Stimulated activated naive CD8-positive, alpha-beta T cell treated with anti-CD3 and anti-CD28 coated beads, Interleukin-15, Interleukin-2, amounts not matched to agents 100 U/mL and 50 U/mL, for 24 hours (primary cell): Measurements from ENCODE around the gene GSS.

Experiments used
- ATAC-seq: fragments of 150-1000 bp; cut with Tn5 transposase; one replicate; pipeline ENCODE4 v1.10.0; 2021
- DNase-seq: peaks from one replicate; pipeline ENCODE4 v3.0.0; 2021

GSS gene

GRCh38 chr20:34978092-34978744 lies 22.6 kb upstream of the GSS start:
- ATAC-seq, result no peak
- no peak for DNase-seq

DNA sequence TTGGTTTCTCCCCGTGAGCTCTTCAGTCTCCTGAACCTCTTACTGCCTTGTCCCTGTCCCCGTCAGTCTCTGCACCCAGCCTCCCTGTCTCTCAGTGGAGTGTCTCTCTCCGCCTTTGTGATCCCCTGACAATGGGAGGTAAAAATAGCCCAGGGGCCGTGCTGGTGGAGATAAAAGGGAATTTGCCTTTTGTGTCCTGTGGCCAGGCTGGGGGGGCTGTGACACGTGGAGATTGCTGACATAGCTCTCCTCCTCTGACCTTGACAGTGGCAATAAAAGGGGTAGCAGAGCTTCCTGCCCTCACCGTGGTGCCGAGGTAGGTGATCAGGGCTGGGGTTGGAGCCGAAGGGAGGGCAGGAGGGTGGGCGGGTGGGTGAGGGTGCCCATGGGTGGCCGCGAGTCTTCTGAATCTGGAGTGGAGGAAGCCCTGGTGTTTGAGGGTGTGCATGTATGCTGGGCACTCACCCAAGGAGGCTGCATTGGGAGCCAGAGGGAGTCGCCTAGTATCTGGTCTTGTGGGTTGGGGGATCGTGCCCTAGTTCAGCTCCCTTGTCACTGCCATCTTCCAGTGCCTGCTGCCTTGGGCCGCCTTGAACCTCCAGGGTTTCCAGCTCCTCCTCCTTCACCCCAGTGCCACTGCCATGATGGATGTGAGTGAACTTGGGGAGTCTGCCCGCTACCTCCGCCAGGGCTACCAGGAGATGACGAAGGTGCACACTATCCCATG lies 21.9 kb upstream of the GSS start:
- DNase-seq (no peak), ATAC-seq (no peak)

GRCh38 chr20:34976286-34976685 lies 20.7 kb upstream of the GSS start:
- ATAC-seq, result no peak
- DNase-seq, result no peak

DNA sequence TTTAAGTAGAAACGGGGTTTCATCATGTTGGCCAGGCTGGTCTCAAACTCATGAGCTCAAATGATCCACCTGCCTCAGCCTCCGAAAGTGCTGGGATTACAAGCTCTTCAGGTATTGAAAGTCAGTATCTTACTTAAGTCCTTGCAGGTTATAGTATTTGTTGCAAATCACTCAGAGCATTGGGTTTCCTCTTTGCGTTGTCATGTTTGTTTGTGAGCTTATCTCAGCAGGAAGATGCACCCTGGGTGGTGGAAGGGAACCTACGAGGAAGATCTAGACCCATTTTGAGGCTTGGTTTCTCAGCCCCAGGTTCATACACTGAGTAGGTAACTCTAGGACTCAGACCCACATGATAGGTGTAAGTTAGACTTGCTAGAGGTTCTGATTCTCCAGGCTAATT lies 18.6 kb upstream of the GSS start:
- no peak for DNase-seq
- no peak for ATAC-seq

GRCh38 chr20:34971561-34972235 lies 16.1 kb upstream of the GSS start:
- DNase-seq (no peak), ATAC-seq (no peak)

GRCh38 chr20:34970846-34971560 lies 15.4 kb upstream of the GSS start:
- no peak for ATAC-seq
- DNase-seq, result no peak

GRCh38 chr20:34970193-34970840 lies 14.7 kb upstream of the GSS start:
- ATAC-seq (peak; percentile 34), DNase-seq (no peak)

DNA sequence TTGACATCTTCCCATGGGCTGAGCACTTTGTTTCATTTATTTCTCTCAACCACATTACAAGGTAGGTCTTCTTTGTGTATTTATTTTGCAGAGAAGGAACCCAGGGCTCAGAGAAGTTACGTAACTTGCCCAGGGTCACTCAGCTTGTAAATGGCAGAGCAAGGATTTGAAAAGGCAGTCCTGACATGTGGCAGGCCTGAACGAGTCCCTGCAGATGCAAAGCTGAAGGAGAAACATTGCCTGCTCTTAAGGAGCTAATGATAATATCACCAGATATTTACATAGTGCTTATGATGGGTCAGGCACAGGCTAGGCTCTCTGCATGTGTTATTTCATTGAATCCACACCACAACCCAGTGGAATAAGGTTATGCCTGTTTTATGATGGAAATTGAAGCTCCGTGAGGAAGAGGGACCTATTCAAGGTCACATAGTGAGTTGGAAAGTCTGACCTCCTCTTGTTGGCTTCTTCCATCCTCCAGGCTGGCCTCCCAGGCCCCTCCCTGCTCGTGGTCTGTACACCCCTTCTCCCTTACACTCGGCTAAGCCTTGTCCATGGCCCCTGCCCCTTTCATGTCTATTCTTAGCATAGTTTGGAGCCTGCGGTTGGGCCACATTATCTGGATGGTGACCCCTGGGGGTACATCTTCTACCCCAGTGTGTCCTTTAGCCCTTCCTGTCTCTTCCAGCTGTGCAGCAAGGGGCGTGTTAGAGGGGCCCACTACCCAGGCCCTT lies 12.6 kb upstream of the GSS start:
- ATAC-seq (no peak), DNase-seq (no peak)

GRCh38 chr20:34967421-34967820 lies 11.8 kb upstream of the GSS start:
- no peak for DNase-seq
- no peak for ATAC-seq

DNA sequence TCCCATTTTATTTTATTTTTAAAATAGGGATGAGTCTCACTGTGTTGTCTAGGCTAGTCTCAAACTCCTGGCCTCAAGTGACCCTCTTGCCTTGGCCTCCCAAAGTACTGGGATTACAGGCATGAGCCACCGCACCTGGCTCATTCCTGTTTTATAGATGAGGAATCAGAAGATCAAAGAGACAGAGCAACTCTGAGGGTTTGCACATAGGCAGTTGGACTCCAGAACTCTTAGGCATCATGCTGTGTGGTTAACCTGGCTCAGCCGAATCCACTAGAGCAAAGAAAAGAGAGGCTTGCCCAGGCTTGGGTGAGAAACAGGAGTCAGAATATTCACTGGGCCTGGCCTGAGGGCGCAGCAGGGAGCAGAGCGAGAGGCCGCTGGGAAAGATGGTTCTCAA lies 9.4 kb upstream of the GSS start:
- no peak for DNase-seq
- ATAC-seq, result no peak

DNA sequence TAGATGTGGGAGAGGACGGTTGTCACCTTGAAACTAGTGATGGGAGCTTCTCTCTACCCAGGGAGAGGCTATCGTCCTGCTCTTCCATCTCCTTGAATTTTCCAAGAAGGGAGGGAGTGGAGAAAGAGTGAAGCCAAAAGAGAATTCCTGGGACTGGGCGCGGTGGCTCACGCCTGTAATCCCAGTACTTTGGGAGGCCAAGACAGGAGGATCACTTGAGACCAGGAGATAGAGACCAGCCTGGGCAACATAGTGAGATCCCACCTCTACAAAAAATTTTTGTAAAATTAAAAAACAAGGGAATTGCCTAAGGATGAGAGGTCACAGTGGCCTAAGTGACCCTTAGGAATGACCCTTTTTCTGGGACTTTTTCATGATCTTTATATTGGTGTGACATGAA lies 8.9 kb upstream of the GSS start:
- ATAC-seq (no peak), DNase-seq (no peak)

GRCh38 chr20:34956751-34957472 lies 1.3 kb upstream of the GSS start:
- ATAC-seq, result no peak

GRCh38 chr20:34956041-34956458 lies 444 bp upstream of the GSS start:
- no peak for DNase-seq
- no peak for ATAC-seq

More at GRCh38 chr20:34956751-34957472, 1.3 kb upstream of the GSS start:
- no peak for DNase-seq

DNA sequence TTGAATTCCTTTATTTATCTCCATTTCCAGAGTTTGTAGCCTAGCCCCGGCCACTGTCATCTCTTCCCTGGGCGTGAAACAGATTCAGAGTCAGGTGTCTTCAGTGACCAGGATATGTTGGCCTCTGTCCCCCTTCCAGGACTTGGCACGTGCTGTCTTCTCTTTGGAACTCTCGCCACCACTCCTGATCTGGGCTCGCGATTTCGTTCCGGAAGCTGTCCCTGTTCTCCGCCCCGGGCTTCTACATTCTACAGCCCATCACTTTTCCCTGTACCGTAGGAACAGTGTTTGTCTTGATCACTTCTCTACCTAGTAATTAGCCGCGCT lies 739 bp downstream of the GSS start:
- DNase-seq (peak; percentile 15), ATAC-seq (no peak)

DNA sequence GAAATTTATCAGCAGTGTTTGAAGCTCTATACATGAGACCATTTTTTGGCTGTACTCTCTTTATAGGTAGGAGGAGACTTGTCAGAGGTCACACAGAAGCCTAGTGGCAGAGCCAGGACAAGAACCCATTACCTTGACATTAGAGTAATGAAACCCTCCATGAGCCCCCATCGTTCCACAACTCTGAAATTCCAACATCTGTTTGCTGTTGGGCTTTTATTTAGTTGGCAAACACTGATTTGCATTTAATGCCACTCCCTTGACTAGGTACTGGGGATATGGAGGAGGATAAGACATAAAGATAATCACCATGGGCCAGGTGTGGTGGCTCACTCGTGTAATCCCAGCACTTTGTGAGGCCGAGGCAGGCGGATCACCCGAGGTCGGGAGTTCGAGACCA lies 1.6 kb downstream of the GSS start:
- no peak for ATAC-seq
- no peak for DNase-seq

- DNase-seq, result no peak
- no peak for ATAC-seq
Observed at GRCh38 chr20:34952671-34953070, 2.9 kb downstream of the GSS start.

GRCh38 chr20:34951652-34952051 lies 4.0 kb downstream of the GSS start:
- no peak for ATAC-seq
- no peak for DNase-seq

DNA sequence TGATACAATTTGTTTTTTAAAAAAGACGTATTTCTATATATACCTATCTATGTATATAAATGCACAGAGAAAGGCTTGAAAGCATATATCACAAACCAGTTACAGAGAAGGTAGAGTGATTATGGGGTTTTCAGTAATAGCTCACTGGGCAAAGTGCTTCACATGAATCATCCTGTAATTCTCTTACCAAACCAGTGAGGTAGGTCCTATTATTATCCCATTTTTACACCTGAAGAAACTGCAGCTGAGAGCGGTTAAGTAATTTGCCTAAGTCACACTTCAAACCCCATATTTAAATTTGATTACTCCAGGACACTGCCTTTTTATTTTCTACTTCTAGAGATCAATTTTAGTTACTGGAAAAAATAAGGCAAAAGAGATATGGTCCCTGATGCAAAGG lies 4.4 kb downstream of the GSS start:
- ATAC-seq (no peak), DNase-seq (no peak)

DNA sequence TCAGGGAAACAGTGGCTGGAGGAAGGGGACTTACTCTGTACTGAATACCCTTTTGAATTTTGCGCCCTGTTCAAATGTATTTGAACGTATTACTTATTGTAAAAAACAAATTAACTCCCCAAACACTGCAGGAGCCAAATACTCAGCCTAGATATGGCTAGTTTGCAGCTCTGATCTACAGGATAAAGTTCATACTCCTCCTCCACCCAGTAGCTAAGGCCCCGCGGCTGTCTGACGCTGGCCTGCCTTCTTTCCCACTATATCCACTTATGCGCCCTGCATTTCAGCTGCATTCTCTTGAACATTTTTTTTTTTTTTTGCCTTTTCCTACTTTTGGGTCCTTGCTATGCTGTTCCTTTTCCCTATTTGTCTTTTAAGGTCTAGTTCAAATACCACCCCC lies 6.5 kb downstream of the GSS start:
- DNase-seq, result no peak
- no peak for ATAC-seq

- DNase-seq (no peak), ATAC-seq (no peak)
Observed at GRCh38 chr20:34948030-34948429, 7.6 kb downstream of the GSS start.

- ATAC-seq, result no peak
- DNase-seq, result no peak
Observed at GRCh38 chr20:34947336-34947735, 8.3 kb downstream of the GSS start.
